CD4-positive, alpha-beta T cell treated with Interleukin-15 for 1 hour (primary cell): ENCODE data around the gene TSBP1.

ENCODE experiments used
- DNase-seq: peaks from one replicate; pipeline ENCODE4 v3.0.0-alpha.2; 2020

Gene TSBP1

GRCh38 chr6:32371803-32372202 is at the start of gene TSBP1:
Gene TSBP1 (minus strand): TSS chr6:32371903. CDS start chr6:32371706, 197 bp downstream.
- no peak for DNase-seq

DNA sequence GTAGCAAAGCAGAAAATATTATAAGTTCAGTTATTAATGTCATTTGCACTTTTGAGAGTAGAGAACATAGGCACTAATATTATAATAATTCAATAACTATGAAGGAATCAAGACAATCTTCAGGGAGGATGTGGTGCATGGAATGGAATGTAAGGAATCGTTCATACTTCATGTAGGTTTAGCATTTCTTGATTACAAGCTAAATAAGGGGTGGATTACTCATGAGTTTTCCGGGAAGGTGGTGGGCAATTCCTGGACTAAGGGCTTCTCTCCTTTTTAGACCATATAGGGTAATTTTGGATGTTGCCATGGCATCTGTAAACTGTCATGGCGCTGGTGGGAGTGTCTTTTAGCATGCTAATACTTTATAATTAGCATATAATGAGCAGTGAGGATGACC is 44.3 kb upstream of the TSBP1 start:
- DNase-seq = no peak

DNA sequence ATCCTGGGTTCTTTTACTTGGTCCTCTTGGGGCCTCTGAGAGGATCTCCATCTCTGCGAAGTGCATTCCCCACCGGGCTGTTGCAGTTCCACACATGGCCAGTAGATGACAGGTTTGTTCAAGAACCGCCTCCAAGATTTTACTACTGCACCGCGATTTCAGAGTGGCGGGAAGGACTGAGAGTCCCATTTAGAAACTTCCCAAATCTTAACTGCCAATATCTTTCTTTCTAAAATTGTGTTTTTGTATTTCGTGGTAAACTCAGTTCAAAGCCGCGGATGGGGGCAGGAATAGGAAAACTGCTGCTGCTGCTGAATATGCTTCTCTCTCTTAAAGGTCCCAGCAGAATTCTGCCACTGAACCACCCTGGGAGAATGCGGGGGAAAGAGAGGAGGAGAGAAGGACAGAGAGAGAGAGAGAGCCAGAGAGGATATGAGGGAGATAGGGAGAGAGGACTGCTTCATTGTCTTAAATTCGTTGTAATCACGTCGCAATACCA is 43.9 kb upstream of the TSBP1 start:
- peak; percentile 73 for DNase-seq

GRCh38 chr6:32413427-32414047 is 41.8 kb upstream of the TSBP1 start:
- DNase-seq = peak; percentile 79

GRCh38 chr6:32411566-32412327 is 40.0 kb upstream of the TSBP1 start:
- no peak for DNase-seq

DNA sequence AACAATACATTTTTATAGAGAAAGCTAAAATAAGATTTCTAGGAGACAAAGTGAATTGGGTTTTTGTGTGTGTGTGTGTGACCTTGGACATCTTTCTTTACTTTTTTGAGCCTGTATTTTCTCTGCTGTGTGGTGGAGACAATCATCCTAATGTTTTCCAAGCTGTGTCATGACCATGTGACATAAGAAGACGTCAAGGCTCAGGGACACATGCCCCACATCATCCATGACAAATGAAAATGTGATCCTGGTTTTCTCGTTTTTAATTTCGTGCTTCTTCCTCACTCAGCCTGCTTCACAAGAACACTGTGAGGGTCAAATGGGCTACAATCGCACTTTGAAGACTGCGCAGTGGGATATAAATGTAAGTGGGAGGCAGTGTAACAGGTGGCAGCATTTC is 39.2 kb upstream of the TSBP1 start:
- DNase-seq = no peak

DNA sequence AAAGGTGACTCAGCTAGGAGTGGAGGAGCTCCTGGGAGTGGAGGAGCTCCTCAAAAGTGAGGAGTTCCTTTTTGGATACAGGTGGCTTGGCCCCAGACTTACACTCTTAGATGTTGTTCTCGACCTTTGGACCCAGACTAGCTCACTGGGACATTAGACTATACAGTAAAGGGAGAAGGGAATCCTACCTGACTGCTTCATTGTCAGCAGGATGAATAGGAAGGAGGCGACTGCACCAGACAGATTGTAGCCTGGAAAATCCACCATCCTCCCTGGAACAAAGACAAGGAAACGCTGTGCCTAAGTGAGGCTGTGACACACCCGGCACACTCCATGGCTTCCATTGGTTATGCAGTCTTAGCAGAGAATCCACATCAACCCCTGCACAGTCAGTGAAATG is 35.2 kb upstream of the TSBP1 start, which contains the start of gene BTNL2:
Gene BTNL2 (minus strand): TSS at position 325 of the 400 bp plus-strand sequence. CDS start 58 bp downstream, at position 267.
- no peak for DNase-seq

DNA sequence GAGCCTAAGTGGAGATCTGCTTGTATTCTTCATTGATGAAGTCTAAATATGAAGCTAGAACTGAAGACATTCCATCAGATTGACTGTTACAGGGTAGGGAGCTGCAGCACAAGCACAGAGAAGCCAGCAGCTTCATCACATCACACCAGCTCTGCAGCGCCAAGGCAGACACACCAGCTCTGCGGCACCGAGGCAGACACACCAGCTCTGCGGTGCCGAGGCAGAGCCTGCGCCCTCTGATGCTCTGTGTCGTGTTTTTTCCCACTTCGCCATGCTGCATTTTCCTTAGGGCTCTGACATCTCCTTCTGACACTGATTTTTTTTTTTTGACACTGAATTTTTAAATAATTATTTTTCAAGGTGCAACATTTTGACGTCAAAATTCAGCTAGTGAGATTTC is 34.5 kb upstream of the TSBP1 start:
- DNase-seq = no peak

DNA sequence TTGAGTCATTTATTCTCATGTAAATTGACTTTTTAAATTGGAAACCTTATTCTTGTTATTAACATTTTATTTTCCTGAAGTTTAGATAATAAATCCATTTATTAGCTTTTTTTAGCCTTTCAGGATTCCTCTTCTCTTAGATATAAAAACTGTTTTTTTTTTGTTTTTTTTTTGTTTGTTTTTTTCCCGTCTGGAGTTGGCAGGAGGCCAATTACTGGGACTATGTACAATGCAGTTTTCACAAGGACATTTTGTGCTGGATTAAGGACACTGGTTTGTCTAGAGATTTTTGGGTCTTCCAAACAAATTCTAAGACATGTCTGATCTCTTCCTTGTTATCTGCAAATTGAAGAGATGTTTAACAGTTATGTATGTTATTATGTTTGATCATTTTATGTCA is 34.0 kb upstream of the TSBP1 start:
- DNase-seq = no peak

DNA sequence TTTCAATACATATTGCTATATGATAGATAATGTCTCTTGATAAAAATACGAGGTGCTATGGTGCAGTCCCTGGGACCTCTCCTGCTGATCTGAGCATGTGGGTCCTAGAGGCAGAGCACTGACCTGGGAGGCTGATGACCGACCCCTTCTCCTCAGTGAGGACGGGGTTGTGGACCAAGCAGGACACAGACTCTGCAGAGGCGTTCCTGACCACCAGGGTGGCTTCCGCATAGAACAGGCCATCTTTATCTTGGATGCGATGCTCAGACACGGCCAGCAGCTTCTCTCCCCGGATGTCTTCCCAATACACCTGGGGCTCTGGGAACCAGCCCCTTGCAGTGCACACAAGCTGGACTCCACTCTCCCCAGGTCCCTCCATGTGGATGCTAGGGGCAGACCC is 31.1 kb upstream of the TSBP1 start:
- no peak for DNase-seq

- no peak for DNase-seq
Measured at GRCh38 chr6:32401284-32401963, 29.7 kb upstream of the TSBP1 start.

- DNase-seq = no peak
Measured at GRCh38 chr6:32397252-32397920, 25.7 kb upstream of the TSBP1 start.

DNA sequence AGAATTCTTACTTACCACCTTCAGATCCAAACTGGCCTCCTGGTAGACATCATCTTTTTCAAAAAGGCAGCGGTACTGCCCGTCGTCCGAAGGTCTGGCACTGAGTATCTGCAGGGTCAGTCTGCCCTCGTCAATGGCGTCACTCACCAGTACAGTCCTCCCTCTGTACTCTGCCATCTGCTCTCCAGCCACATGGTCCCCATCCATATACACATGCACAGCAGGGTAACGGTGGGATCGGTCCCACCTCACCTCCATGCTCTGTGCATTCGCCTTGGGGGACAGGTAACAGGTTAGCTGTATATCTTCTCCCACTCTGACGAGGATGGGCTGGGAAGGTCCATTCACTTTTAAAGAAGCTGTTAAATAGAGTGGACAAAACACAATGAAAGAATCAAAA is 24.3 kb upstream of the TSBP1 start:
- no peak for DNase-seq

DNA sequence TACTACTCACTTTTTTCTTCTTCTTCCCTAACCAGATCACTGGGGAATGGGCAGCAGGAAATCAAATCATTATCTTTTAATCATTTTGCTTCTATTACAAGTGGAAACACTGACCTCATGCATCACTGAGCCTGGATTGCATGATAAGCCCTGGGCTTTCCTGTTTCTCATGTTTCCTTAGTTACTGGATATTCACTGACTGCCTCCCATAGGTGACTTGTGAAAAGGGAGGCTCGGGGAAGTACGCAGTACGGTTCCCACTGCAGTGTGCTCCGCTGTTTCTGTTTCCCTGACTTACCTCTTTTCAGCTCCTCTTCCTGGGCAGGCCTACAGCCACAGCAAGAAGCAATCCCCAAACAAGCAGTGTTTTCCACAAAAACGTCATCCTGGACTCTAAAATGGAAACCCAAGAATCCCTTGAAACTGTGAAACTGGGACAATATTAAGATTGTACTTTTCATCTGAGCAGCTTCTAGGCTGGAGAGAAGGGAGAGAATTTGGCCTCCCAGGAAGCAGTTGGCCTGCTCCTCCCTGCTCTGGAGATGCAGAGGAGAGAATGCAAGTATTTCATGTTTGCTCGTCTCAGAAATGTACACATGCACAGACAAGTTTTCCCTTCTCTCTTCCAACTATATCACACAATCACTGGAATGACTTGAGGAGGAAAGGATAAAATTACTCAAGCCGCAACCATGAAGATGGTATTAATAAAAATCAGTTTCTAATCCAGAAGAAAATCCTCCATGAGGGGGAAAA is 22.1 kb upstream of the TSBP1 start:
- no peak for DNase-seq

- DNase-seq = no peak
Measured at GRCh38 chr6:32391505-32391904, 19.8 kb upstream of the TSBP1 start.

DNA sequence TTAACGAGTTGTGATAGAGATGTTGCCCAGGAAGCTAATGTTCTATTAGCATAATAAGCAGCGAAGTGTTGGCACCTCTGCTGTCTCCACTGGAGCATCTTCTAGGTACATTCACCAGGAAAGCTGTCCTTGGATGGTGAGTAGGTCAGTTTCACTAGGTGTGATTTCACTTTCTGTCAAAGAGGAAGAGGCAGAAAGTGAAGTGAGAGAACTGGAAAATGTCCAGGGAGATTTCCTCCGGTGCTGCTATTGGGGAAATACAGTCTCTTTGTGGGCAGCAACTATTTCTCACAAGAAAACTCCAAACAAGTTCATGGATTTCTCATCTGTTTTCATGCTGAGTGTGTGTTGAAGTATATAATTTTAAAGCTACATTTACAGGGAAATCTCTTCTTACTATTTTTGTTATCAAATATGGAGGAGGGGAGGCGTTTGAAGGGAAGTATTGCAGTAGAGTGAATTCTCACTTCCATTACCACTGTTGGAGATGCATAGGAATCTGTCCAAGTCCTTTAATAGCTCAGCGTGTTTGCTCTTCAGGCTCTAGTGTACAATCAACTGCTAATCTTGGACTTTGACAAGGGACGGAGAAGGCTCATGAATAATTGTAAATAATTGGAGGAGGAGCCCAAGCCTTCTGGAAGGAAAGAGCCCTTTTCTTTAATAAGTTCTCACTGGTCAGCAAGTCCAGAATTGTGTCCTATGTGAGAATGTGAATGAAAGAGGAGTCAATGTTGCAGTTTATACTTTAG is 16.1 kb upstream of the TSBP1 start:
- no peak for DNase-seq

GRCh38 chr6:32386040-32386439 is 14.3 kb upstream of the TSBP1 start:
- DNase-seq = no peak

- no peak for DNase-seq
Measured at GRCh38 chr6:32382757-32383420, 11.2 kb upstream of the TSBP1 start.

DNA sequence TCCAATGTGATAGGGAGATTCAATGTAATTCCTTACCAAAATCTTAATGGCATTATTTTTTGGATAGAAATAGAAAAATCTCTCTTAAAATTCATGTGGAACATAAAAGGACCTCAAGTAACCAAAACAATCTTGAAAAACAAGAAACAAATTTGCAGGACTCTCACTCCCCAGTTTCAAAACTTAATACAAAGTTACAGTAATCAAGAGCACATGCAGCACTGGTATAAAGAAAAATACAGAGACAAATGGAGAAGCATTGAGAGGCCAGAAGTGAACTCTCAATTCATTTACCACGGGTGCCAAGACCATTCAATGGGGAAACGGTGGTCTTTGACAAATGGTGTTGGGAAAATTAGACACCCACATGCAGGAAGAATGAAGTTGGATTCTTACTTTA is 7.8 kb upstream of the TSBP1 start:
- DNase-seq = no peak

- no peak for DNase-seq
Measured at GRCh38 chr6:32375739-32376529, 4.2 kb upstream of the TSBP1 start.
